Measurements from ENCODE around the gene WBP11. TPM values are rescaled to one million over a fixed set of nuclear protein-coding genes. Genes with fewer than 3 reads are reported as not detected.

WBP11 gene
- total and polyA plus RNA-seq, 2 of the 13 experiments (the other 11 are each of a cell fraction or from before 2014, with no cell fraction given), result 7.6 to 31.0 TPM

DNA sequence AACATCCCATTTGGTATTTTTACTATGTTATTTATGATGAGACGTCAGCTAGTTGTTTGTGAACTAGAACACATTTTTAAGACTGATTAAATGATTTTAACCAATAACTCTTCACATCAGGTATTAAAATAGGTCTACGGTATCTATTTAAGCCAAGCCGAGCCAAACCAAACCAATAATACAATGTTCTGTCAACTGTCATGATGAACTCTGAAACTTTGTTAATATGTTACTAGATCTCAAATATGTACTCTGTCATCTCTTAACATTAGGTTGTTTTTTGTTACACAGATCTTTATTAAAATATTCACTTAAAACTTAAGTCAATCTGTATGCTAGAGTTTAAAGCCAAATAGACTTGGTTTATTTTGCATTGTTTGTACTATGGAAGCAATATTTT lies 39.0 kb upstream of the WBP11 start (continued):
- TF ChIP-seq EP300 (IDR thresholded peaks at IDR 0.05; ENCODE audit: low read depth in 2 of 2, low read length in 2 of 2) (0 out of 4 replicates have a peak, but pooled peaks of 1 of the 2 experiments have one; percentile 1), EP300 (CRISPR knock-in tag; IDR thresholded peaks at IDR 0.05; ENCODE audit: borderline replicate concordance) (no peak), ASH2L (IDR thresholded peaks at IDR 0.05; ENCODE audit: insufficient read length, low read depth, low read length) (peak; percentile 8), TEAD2 (CRISPR knock-in tag; IDR thresholded peaks at IDR 0.05) (no peak), ZNF652 (CRISPR knock-in tag; IDR thresholded peaks at IDR 0.05; ENCODE audit: borderline replicate concordance, low read depth) (no peak), ZNF7 (CRISPR knock-in tag; IDR thresholded peaks at IDR 0.05) (no peak), ZFY (CRISPR knock-in tag; IDR thresholded peaks at IDR 0.05) (no peak), EHMT2 (IDR thresholded peaks at IDR 0.05; ENCODE audit: borderline replicate concordance, low read depth, low read length) (0 out of 2 replicates have a peak, but pooled peaks have one; percentile 53), PRMT3 (CRISPR knock-in tag; IDR thresholded peaks at IDR 0.05; ENCODE audit: borderline replicate concordance, low read depth) (no peak), KMT2B (CRISPR knock-in tag; IDR thresholded peaks at IDR 0.05) (no peak)
- TF ChIP-seq, protein P1, sequence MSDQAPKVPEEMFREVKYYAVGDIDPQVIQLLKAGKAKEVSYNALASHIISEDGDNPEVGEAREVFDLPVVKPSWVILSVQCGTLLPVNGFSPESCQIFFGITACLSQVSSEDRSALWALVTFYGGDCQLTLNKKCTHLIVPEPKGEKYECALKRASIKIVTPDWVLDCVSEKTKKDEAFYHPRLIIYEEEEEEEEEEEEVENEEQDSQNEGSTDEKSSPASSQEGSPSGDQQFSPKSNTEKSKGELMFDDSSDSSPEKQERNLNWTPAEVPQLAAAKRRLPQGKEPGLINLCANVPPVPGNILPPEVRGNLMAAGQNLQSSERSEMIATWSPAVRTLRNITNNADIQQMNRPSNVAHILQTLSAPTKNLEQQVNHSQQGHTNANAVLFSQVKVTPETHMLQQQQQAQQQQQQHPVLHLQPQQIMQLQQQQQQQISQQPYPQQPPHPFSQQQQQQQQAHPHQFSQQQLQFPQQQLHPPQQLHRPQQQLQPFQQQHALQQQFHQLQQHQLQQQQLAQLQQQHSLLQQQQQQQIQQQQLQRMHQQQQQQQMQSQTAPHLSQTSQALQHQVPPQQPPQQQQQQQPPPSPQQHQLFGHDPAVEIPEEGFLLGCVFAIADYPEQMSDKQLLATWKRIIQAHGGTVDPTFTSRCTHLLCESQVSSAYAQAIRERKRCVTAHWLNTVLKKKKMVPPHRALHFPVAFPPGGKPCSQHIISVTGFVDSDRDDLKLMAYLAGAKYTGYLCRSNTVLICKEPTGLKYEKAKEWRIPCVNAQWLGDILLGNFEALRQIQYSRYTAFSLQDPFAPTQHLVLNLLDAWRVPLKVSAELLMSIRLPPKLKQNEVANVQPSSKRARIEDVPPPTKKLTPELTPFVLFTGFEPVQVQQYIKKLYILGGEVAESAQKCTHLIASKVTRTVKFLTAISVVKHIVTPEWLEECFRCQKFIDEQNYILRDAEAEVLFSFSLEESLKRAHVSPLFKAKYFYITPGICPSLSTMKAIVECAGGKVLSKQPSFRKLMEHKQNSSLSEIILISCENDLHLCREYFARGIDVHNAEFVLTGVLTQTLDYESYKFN (CRISPR knock-in tag; conservative IDR thresholded peaks at IDR 0.05), result peak; percentile 20; the same call in 1 of the 2 replicates
